ENCODE data around the gene GLCCI1.
"Not testable (repeated sequence)": the region's sequence is repeated elsewhere in the genome, so short reads cannot be mapped to it uniquely, and the experiment has no call there.

Gene GLCCI1

GRCh38 chr7:7992506-7992905 is 23.9 kb downstream of the GLCCI1 start:
- no peak for DNase-seq

GRCh38 chr7:7995348-7995747 is 26.8 kb downstream of the GLCCI1 start:
- not testable (repeated sequence) for DNase-seq

GRCh38 chr7:7996568-7996967 is 28.0 kb downstream of the GLCCI1 start:
- DNase-seq, result no peak

- no peak for DNase-seq
These were observed 31.8 kb downstream of the GLCCI1 start for GRCh38 chr7:8000315-8000941.

GRCh38 chr7:8003077-8003476 is 34.5 kb downstream of the GLCCI1 start:
- no peak for DNase-seq

GRCh38 chr7:8005279-8005678 is 36.7 kb downstream of the GLCCI1 start:
- DNase-seq, result no peak

- no peak for DNase-seq
These were observed 45.8 kb downstream of the GLCCI1 start for GRCh38 chr7:8014399-8014798.

- DNase-seq, result no peak
These were observed 46.6 kb downstream of the GLCCI1 start for GRCh38 chr7:8015100-8015745.

- DNase-seq, result no peak
These were observed 47.1 kb downstream of the GLCCI1 start for GRCh38 chr7:8015746-8016120.

- no peak for DNase-seq
These were observed 48.8 kb downstream of the GLCCI1 start for GRCh38 chr7:8017423-8017822.

- no peak for DNase-seq
These were observed 50.4 kb downstream of the GLCCI1 start for GRCh38 chr7:8018961-8019360.

- DNase-seq, result no peak
These were observed 54.0 kb downstream of the GLCCI1 start for GRCh38 chr7:8022628-8023027.

- no peak for DNase-seq
These were observed 66.6 kb downstream of the GLCCI1 start for GRCh38 chr7:8035192-8035591.

GRCh38 chr7:8035647-8036518 is 67.3 kb downstream of the GLCCI1 start:
- peak; percentile 7 for DNase-seq

GRCh38 chr7:8037151-8037550 is 68.6 kb downstream of the GLCCI1 start:
- DNase-seq, result no peak

GRCh38 chr7:8040768-8041369 is 72.3 kb downstream of the GLCCI1 start:
- no peak for DNase-seq

GRCh38 chr7:8042796-8043535 is 74.4 kb downstream of the GLCCI1 start:
- no peak for DNase-seq

GRCh38 chr7:8044761-8045430 is 76.3 kb downstream of the GLCCI1 start:
- no peak for DNase-seq

GRCh38 chr7:8048067-8048466 is 79.5 kb downstream of the GLCCI1 start:
- DNase-seq, result not testable (repeated sequence)

GRCh38 chr7:8051373-8051772 is 82.8 kb downstream of the GLCCI1 start:
- no peak for DNase-seq

GRCh38 chr7:8051998-8052397 is 83.4 kb downstream of the GLCCI1 start:
- DNase-seq, result no peak

- DNase-seq, result no peak
These were observed 84.2 kb downstream of the GLCCI1 start for GRCh38 chr7:8052824-8053223.
